CD4-positive, alpha-beta T cell treated with Interleukin-2 at 100 ng/mL for 4 hours (primary cell): ENCODE data around the gene ITGAV.

Source experiments
- DNase-seq: peaks from one replicate; pipeline ENCODE4 v3.0.0-alpha.2; 2020; ENCODE audit warnings: low spot score

ITGAV gene

DNA sequence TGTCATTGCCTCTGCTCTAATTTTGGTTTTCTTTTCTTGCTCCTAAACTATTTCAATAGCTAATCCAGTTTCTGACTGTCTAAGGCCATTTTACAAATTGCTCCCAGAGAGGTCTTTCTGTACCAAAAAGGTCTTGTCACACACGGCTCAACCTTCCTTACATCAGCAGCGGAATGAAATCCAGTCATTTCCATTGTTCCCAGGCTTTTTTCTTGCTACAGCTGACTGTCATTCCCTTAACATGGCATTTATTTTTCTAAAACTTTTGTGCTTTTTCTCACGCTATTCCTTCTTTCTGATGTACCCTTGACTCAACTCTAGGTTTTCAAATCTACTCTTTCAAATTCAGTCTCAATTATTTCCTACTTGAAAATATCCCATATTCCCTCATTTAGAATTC is 128.3 kb downstream of the ITGAV start:
- DNase-seq = no peak

DNA sequence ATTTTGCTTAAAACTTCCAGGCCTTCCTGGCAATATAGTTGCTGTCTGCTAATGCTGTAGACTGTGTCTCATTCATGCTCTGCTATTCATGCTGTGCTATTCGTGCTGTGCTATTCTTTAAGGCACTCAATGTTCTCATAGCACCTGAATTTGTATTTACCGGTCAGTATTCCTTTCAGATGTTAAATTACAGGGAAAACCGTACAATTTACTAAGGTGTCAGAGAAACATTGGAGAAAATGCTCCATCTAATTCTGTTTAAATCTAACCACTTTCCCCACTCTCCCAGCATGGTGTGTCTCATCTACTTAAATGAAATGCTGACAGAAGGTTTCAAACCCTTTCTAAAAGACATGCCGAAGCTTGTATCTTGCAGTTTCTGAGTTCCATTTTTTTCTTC is 129.0 kb downstream of the ITGAV start:
- DNase-seq = no peak

DNA sequence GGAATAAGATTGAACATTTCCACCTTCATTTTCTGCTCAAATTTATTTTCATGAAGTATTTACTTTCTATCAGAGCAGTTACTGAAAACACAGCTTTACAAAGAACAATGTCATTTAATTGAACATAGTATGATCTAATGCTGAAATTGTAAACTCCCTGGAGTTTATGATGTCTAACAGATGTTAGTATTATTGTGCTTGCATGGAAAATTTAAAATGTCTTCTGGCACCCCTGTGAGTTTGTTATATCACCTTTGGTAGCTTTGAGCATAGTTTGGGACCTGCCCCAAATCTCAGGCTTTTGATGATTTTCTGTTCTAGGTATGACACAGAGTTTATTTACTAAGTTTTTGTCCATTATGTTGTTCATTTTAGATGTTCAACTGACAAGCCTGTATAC is 132.1 kb downstream of the ITGAV start:
- no peak for DNase-seq

DNA sequence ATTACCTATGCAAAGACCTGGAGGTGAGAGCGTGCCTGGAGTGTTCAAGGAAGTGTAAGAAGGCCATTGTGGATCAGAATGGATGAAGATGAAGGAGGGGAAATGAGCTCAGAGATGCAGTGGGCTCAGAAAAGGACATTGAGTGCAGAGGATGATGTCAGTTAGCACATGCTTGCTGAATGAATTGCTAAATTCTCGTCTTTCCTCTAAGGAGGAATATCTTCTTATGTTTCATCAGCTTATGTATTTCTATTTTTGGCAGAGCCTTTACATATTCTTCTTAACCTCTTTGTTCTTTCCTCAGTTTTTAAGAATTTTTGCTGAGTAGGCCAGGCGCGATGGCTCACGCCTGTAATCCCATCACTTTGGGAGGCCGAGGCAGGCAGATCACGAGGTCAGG is 134.9 kb downstream of the ITGAV start:
- DNase-seq = no peak

DNA sequence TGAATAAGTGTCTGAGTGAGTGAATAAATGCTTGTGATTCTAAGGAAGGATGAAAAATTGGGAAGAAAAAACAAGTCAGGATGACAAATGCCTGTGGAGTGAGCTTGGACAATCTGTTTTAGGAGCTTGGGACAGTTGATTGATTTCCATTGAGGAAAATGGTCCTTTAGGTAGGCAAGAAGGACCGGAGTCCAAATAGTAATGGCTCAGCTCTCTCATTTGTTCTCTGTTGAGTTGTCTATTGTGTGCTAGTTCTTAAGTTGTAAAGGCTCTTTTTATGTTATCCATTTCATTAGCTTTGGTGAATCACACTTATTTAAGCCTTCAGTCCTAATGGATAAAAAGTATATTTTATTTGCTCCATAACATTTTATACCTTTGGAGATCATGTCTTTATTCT is 135.9 kb downstream of the ITGAV start:
- no peak for DNase-seq

DNA sequence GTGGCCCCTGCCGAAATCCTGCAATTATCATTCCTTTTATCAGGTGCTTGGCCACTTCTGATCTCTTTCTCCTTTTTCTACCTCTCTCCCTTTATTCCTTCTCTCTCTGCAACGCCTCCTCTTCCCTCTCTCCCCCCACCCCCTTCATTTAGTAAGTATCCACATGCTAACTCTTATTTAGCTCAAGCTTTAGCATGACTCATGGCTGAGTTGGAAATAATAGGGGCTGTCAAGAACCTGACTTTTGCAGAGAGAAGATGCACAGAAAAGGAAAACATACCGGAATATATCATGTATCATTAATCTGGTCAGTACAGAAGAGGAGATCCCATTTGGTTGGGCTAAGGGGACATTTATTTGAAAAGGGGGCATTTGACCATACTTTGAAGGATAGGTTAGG is 137.1 kb downstream of the ITGAV start:
- DNase-seq = no peak

DNA sequence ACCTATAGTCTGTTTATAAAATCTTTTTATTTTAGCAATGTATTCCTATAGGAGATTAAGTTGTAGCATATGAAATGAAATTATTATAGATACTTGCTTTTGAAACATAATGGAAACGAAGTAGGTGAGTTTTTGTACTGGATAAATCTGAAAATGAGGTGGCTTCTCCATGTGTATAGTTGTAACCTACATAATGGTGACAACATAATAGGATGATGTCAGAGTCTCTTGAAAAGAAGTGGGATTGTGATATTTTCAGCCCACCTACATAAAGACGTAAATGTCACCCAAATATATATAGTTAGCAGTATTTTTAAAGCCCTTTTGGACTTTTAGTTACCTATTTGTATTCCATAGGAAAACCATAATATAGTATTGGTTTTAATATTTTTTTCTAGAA is 138.8 kb downstream of the ITGAV start:
- DNase-seq = no peak
